WTC11 (cell line): ENCODE results near the gene HIPK2. TPM values are rescaled to one million over a fixed set of nuclear protein-coding genes. Genes with fewer than 3 reads are reported as not detected.

Experiments
- ATAC-seq: fragments of 200-7000 bp; cut with Tn5 transposase; 2 replicates; pipeline ENCODE4 v1.10.0; 2021; ENCODE audit warnings: mild to moderate bottlenecking, moderate library complexity
- CTCF ChIA-PET: fragments of 300-600 bp; sonication (Branson Sonifier 250); formaldehyde crosslinking; loops from one replicate; lab custom pipeline; 2021; ENCODE audit warnings: antibody characterized with exemption; lab: Charles Lee
- POLR2A ChIA-PET: fragments of 350-600 bp; sonication (Branson Sonifier 250); formaldehyde crosslinking; loops from one replicate; lab custom pipeline; 2021; ENCODE audit warnings: antibody characterized with exemption; lab: Charles Lee
- DNase-seq: peaks from one replicate; pipeline ENCODE4 v3.0.0; 2021; ENCODE audit warnings: low spot score
- H3K27ac Mint-ChIP-seq: 2 replicates; pipeline ENCODE4 v1.8.0; 2021; ENCODE audit warnings: mixed read lengths
- H3K27me3 Mint-ChIP-seq: 2 replicates; pipeline ENCODE4 v1.8.0; 2021; ENCODE audit warnings: low read depth, mild to moderate bottlenecking, moderate library complexity, mixed read lengths
- H3K36me3 Mint-ChIP-seq: 2 replicates; pipeline ENCODE4 v1.8.0; 2021; ENCODE audit warnings: mixed read lengths
- H3K4me1 Mint-ChIP-seq: 2 replicates; pipeline ENCODE4 v1.8.0; 2022; ENCODE audit warnings: mixed read lengths
- H3K4me3 Mint-ChIP-seq: 2 replicates; pipeline ENCODE4 v1.8.0; 2021; ENCODE audit warnings: mild to moderate bottlenecking, moderate library complexity, mixed read lengths
- H3K9me3 Mint-ChIP-seq: 2 replicates; pipeline ENCODE4 v1.8.0; 2021; ENCODE audit warnings: mixed read lengths
- ATF1 ChIP-seq: sonication (generic); formaldehyde crosslinking; IDR thresholded peaks from 2 replicates; pipeline ENCODE4 v1.8.1; 2023; ENCODE audit warnings: mild to moderate bottlenecking, moderate library complexity, missing genetic modification reagents
- CBFB ChIP-seq: sonication (generic); formaldehyde crosslinking; IDR thresholded peaks from 2 replicates; pipeline ENCODE4 v1.8.1; 2022; ENCODE audit warnings: mild to moderate bottlenecking, low read depth, missing genetic modification reagents
- FOXK1 ChIP-seq: sonication (generic); formaldehyde crosslinking; IDR thresholded peaks from 2 replicates; pipeline ENCODE4 v1.8.0; 2022; ENCODE audit warnings: mild to moderate bottlenecking, moderate library complexity, missing genetic modification reagents
- NFATC4 ChIP-seq: fragments of 250-450 bp; sonication (Bioruptor Pico); IDR thresholded peaks from 2 replicates; pipeline ENCODE4 v1.9.0; 2021; ENCODE audit warnings: mild to moderate bottlenecking
- NFYB ChIP-seq: sonication (generic); formaldehyde crosslinking; conservative IDR thresholded peaks from 2 replicates; pipeline ENCODE4 v1.8.0; 2022; ENCODE audit warnings: low read depth, missing genetic modification reagents
- RORB ChIP-seq: fragments of 250-450 bp; sonication (Bioruptor Pico); IDR thresholded peaks from 2 replicates; pipeline ENCODE4 v1.9.0; 2021; ENCODE audit warnings: mild to moderate bottlenecking
- ZNF416 ChIP-seq: fragments of 250-450 bp; sonication (Bioruptor Pico); IDR thresholded peaks from 2 replicates; pipeline ENCODE4 v1.9.0; 2021; ENCODE audit warnings: mild to moderate bottlenecking, inconsistent platforms
- total RNA-seq: library from RNA; stranded (reverse); gene quantifications from 3 replicates; pipeline ENCODE4 v1.2.3, GENCODE V29; 2021
- TF ChIP-seq, protein P1 (sequence below): fragments of 250-450 bp; sonication (Bioruptor Pico); IDR thresholded peaks from 2 replicates; pipeline ENCODE4 v1.9.0; 2021; ENCODE audit warnings: mild to moderate bottlenecking, borderline replicate concordance
- TF ChIP-seq, protein P2 (sequence below): fragments of 250-450 bp; sonication (Bioruptor Pico); IDR thresholded peaks from 2 replicates; pipeline ENCODE4 v1.8.0; 2021; ENCODE audit warnings: mild to moderate bottlenecking
- TF ChIP-seq, protein P3 (sequence below): sonication (generic); formaldehyde crosslinking; IDR thresholded peaks from 2 replicates; pipeline ENCODE4 v1.8.0; 2022; ENCODE audit warnings: missing genetic modification reagents
- TF ChIP-seq, protein P4 (sequence below): sonication (generic); formaldehyde crosslinking; IDR thresholded peaks from 2 replicates; pipeline ENCODE4 v1.8.0; 2023; ENCODE audit warnings: mild to moderate bottlenecking, missing genetic modification reagents
- TF ChIP-seq, protein P5 (sequence below): fragments of 250-450 bp; sonication (Bioruptor Pico); IDR thresholded peaks from 2 replicates; pipeline ENCODE4 v2.1.2; 2022; ENCODE audit warnings: mild to moderate bottlenecking, moderate library complexity
- TF ChIP-seq, protein P6 (sequence below): fragments of 250-450 bp; sonication (Bioruptor Pico); IDR thresholded peaks from 2 replicates; pipeline ENCODE4 v1.9.0; 2021; ENCODE audit warnings: mild to moderate bottlenecking

The HIPK2 gene
- total RNA-seq, 1 experiment from 2014 or later, result 25.3 TPM

DNA sequence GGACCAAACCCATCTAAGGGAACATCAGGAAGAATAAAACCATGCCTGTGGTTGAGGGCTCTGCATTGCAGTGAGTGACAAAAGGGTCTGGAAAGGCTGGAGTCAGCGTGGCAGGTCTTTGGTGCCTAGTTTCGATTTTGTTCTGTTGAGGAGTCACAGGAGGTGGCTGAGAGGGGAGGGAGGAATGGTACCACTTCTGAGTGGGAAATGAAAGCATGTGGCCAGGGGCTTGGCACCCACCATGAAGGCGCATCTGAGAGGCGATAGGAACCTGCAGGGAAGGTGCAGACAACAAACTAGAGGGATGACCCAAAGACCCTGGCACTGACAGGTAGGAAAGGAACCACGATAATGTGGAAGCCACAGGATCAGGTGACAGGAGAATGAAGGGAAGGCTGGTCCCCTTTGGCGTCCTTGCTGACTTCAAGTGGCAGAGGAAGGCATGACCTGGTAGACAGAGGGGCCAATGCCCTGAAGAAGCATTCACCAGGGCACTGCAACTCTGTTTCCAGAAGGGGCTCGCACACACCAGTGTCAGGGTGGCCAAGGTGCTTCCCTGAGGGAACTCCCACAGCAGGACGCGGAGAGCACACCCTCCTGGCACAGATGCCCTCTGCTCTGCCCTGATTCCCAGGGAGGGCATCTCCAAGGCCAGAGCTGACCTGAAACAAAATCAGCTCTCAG lies 41.7 kb downstream of the HIPK2 start (continued):
- TF ChIP-seq, protein P1, sequence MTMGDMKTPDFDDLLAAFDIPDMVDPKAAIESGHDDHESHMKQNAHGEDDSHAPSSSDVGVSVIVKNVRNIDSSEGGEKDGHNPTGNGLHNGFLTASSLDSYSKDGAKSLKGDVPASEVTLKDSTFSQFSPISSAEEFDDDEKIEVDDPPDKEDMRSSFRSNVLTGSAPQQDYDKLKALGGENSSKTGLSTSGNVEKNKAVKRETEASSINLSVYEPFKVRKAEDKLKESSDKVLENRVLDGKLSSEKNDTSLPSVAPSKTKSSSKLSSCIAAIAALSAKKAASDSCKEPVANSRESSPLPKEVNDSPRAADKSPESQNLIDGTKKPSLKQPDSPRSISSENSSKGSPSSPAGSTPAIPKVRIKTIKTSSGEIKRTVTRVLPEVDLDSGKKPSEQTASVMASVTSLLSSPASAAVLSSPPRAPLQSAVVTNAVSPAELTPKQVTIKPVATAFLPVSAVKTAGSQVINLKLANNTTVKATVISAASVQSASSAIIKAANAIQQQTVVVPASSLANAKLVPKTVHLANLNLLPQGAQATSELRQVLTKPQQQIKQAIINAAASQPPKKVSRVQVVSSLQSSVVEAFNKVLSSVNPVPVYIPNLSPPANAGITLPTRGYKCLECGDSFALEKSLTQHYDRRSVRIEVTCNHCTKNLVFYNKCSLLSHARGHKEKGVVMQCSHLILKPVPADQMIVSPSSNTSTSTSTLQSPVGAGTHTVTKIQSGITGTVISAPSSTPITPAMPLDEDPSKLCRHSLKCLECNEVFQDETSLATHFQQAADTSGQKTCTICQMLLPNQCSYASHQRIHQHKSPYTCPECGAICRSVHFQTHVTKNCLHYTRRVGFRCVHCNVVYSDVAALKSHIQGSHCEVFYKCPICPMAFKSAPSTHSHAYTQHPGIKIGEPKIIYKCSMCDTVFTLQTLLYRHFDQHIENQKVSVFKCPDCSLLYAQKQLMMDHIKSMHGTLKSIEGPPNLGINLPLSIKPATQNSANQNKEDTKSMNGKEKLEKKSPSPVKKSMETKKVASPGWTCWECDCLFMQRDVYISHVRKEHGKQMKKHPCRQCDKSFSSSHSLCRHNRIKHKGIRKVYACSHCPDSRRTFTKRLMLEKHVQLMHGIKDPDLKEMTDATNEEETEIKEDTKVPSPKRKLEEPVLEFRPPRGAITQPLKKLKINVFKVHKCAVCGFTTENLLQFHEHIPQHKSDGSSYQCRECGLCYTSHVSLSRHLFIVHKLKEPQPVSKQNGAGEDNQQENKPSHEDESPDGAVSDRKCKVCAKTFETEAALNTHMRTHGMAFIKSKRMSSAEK (CRISPR knock-in tag), result no peak
- TF ChIP-seq RORB, result no peak
- TF ChIP-seq, protein P2, sequence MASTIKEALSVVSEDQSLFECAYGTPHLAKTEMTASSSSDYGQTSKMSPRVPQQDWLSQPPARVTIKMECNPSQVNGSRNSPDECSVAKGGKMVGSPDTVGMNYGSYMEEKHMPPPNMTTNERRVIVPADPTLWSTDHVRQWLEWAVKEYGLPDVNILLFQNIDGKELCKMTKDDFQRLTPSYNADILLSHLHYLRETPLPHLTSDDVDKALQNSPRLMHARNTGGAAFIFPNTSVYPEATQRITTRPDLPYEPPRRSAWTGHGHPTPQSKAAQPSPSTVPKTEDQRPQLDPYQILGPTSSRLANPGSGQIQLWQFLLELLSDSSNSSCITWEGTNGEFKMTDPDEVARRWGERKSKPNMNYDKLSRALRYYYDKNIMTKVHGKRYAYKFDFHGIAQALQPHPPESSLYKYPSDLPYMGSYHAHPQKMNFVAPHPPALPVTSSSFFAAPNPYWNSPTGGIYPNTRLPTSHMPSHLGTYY (CRISPR knock-in tag), result no peak

DNA sequence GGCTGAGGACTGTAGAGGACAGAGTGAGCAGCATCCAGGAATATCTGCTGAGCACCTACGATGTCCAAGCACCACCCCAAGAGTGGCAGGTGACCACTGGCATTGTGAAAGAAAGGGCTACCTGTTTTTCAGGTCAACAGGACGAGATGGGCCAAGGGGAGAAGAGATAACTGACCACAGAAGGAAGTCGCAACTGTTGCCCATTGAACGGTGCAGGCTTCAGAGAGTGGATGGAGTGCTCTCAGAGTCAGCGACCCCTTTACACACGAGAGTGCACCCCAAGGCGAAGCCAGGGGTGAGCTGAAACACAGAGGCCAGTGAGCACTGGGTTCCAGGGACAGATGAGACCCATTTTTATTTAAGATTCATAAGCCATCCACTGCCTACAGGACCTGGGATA lies 42.3 kb downstream of the HIPK2 start:
- POLR2A ChIA-PET, result no interaction called here
- no peak overlapping the region for H3K4me3 Mint-ChIP-seq
- H3K27ac Mint-ChIP-seq, result no peak overlapping the region
- peaks cover 29% of the 10 kb centered on the region for H3K4me1 Mint-ChIP-seq
- CTCF ChIA-PET, result no interaction called here
- TF ChIP-seq, protein P3, sequence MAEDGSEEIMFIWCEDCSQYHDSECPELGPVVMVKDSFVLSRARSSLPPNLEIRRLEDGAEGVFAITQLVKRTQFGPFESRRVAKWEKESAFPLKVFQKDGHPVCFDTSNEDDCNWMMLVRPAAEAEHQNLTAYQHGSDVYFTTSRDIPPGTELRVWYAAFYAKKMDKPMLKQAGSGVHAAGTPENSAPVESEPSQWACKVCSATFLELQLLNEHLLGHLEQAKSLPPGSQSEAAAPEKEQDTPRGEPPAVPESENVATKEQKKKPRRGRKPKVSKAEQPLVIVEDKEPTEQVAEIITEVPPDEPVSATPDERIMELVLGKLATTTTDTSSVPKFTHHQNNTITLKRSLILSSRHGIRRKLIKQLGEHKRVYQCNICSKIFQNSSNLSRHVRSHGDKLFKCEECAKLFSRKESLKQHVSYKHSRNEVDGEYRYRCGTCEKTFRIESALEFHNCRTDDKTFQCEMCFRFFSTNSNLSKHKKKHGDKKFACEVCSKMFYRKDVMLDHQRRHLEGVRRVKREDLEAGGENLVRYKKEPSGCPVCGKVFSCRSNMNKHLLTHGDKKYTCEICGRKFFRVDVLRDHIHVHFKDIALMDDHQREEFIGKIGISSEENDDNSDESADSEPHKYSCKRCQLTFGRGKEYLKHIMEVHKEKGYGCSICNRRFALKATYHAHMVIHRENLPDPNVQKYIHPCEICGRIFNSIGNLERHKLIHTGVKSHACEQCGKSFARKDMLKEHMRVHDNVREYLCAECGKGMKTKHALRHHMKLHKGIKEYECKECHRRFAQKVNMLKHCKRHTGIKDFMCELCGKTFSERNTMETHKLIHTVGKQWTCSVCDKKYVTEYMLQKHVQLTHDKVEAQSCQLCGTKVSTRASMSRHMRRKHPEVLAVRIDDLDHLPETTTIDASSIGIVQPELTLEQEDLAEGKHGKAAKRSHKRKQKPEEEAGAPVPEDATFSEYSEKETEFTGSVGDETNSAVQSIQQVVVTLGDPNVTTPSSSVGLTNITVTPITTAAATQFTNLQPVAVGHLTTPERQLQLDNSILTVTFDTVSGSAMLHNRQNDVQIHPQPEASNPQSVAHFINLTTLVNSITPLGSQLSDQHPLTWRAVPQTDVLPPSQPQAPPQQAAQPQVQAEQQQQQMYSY, result no peak
- TF ChIP-seq NFYB (CRISPR knock-in tag) (no peak), FOXK1 (CRISPR knock-in tag) (no peak), NFATC4 (no peak), CBFB (CRISPR knock-in tag) (no peak), ATF1 (CRISPR knock-in tag) (no peak), ZNF416 (CRISPR knock-in tag) (no peak)
- TF ChIP-seq, protein P4, sequence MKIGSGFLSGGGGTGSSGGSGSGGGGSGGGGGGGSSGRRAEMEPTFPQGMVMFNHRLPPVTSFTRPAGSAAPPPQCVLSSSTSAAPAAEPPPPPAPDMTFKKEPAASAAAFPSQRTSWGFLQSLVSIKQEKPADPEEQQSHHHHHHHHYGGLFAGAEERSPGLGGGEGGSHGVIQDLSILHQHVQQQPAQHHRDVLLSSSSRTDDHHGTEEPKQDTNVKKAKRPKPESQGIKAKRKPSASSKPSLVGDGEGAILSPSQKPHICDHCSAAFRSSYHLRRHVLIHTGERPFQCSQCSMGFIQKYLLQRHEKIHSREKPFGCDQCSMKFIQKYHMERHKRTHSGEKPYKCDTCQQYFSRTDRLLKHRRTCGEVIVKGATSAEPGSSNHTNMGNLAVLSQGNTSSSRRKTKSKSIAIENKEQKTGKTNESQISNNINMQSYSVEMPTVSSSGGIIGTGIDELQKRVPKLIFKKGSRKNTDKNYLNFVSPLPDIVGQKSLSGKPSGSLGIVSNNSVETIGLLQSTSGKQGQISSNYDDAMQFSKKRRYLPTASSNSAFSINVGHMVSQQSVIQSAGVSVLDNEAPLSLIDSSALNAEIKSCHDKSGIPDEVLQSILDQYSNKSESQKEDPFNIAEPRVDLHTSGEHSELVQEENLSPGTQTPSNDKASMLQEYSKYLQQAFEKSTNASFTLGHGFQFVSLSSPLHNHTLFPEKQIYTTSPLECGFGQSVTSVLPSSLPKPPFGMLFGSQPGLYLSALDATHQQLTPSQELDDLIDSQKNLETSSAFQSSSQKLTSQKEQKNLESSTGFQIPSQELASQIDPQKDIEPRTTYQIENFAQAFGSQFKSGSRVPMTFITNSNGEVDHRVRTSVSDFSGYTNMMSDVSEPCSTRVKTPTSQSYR (CRISPR knock-in tag), result no peak
- TF ChIP-seq, protein P5, sequence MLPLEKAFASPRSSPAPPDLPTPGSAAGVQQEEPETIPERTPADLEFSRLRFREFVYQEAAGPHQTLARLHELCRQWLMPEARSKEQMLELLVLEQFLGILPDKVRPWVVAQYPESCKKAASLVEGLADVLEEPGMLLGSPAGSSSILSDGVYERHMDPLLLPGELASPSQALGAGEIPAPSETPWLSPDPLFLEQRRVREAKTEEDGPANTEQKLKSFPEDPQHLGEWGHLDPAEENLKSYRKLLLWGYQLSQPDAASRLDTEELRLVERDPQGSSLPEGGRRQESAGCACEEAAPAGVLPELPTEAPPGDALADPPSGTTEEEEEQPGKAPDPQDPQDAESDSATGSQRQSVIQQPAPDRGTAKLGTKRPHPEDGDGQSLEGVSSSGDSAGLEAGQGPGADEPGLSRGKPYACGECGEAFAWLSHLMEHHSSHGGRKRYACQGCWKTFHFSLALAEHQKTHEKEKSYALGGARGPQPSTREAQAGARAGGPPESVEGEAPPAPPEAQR (CRISPR knock-in tag), result no peak
- TF ChIP-seq, protein P6, sequence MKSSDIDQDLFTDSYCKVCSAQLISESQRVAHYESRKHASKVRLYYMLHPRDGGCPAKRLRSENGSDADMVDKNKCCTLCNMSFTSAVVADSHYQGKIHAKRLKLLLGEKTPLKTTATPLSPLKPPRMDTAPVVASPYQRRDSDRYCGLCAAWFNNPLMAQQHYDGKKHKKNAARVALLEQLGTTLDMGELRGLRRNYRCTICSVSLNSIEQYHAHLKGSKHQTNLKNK (CRISPR knock-in tag), result no peak
- H3K9me3 Mint-ChIP-seq, result 0 out of 2 replicates have a peak, but pooled peaks cover 5% of the 10 kb centered on the region
- no peaks in the 10 kb centered on the region for H3K27me3 Mint-ChIP-seq
- ATAC-seq, result no peak
- H3K36me3 Mint-ChIP-seq, result no peaks in the 10 kb centered on the region
- DNase-seq, result no peak
